GM12878 (cell line): ENCODE data around the gene CLEC2A. TPM values are rescaled to one million over a fixed set of nuclear protein-coding genes. Genes with fewer than 3 reads are reported as not detected.
"Not testable (repeated sequence)": the region's sequence is repeated elsewhere in the genome, so short reads cannot be mapped to it uniquely, and the experiment has no call there.

Experiments
- ATAC-seq: fragments of 200-7000 bp; cut with Tn5 transposase; 3 replicates; pipeline ENCODE4 v1.9.1; 2020; ENCODE audit warnings: mild to moderate bottlenecking, moderate library complexity
- BruUV-seq: library from RNA; stranded (reverse); fragments of 400-500 nt; replicated peaks from 2 replicates; lab custom pipeline; 2021; lab: Mats Ljungman, UMichigan
- CTCF ChIA-PET: fragments of 300-600 bp; sonication (Branson Sonifier 250); formaldehyde crosslinking; extraction: SDS; loops from one replicate; lab custom pipeline; 2021; ENCODE audit warnings: inconsistent platforms; lab: Yijun Ruan, JAX
- POLR2A ChIA-PET: fragments of 350-600 bp; formaldehyde crosslinking; extraction: SDS; loops from one replicate; lab custom pipeline; 2021; ENCODE audit warnings: inconsistent platforms; lab: Charles Lee
- RAD21 ChIA-PET: fragments of 300-600 bp; sonication (Branson Sonifier 250); formaldehyde crosslinking; loops from one replicate; lab custom pipeline; 2023; ENCODE audit warnings: antibody characterized with exemption; ENCODE audit not compliant: unreplicated experiment; lab: Charles Lee
- SMC1A ChIA-PET: fragments of 300-600 bp; sonication (Branson Sonifier 250); formaldehyde crosslinking; loops from one replicate; lab custom pipeline; 2023; ENCODE audit not compliant: unreplicated experiment, uncharacterized antibody; lab: Charles Lee
- DNase-seq: peaks from one replicate; pipeline ENCODE4 v3.0.0-alpha.2; 2011; ENCODE audit warnings: low read depth, low spot score
- FAIRE-seq: peaks from 3 replicates; lab custom pipeline; 2011; peaks lifted over from hg19 to GRCh38; lab: Jason Lieb, UNC
- H2AFZ ChIP-seq: 2 replicates; pipeline ENCODE4 v1.6.0; 2011; ENCODE audit warnings: low read depth, low read length, control low read depth; ENCODE audit not compliant: control insufficient read depth
- H3K27ac ChIP-seq: 2 replicates; pipeline ENCODE4 v1.5.1; 2011; ENCODE audit warnings: control low read depth; ENCODE audit not compliant: control insufficient read depth, insufficient read depth
- H3K27me3 ChIP-seq, 2 experiments: replicated peaks in 1 of 2; 2 replicates each; pipeline versions ENCODE4 v1.6.0 to v1.6.1; 2011; ENCODE audit warnings: low read length in 1 of 2; ENCODE audit not compliant: control insufficient read depth in 2 of 2, insufficient read depth in 2 of 2
- H3K36me3 ChIP-seq, 2 experiments: 2 replicates each; pipeline ENCODE4 v1.5.1; 2011; ENCODE audit warnings: low read length in 1 of 2; ENCODE audit not compliant: control insufficient read depth in 2 of 2, insufficient read depth in 2 of 2
- H3K4me1 ChIP-seq: 2 replicates; pipeline ENCODE4 v1.6.1; 2011; ENCODE audit warnings: mild to moderate bottlenecking, low read length, moderate library complexity, mixed read lengths; ENCODE audit not compliant: control insufficient read depth, insufficient read depth
- H3K4me2 ChIP-seq: 2 replicates; pipeline ENCODE4 v1.6.0; 2011; ENCODE audit warnings: control low read depth; ENCODE audit not compliant: control insufficient read depth, insufficient read depth
- H3K4me3 ChIP-seq: fragments of 200-600 bp; sonication (generic); 2 replicates; pipeline ENCODE4 v1.5.1; 2016
- H3K79me2 ChIP-seq: 2 replicates; pipeline ENCODE4 v1.6.0; 2011; ENCODE audit warnings: low read length; ENCODE audit not compliant: control insufficient read depth, insufficient read depth
- H3K9ac ChIP-seq: 2 replicates; pipeline ENCODE4 v1.8.0; 2011; ENCODE audit warnings: low read length, control low read depth, mixed read lengths; ENCODE audit not compliant: control insufficient read depth, insufficient read depth
- H3K9me3 ChIP-seq: replicated peaks from 3 replicates; pipeline ENCODE4 v1.5.1; 2011; ENCODE audit warnings: mild to moderate bottlenecking, low read length; ENCODE audit not compliant: control insufficient read depth, insufficient read depth
- H4K20me1 ChIP-seq: 2 replicates; pipeline ENCODE4 v1.6.0; 2011; ENCODE audit not compliant: control insufficient read depth, insufficient read depth
- BACH1 ChIP-seq: fragments of 450-650 bp; IDR thresholded peaks from 2 replicates; pipeline ENCODE4 v1.6.1; 2017; ENCODE audit warnings: mild to moderate bottlenecking, borderline replicate concordance
- FOXK2 ChIP-seq: fragments of 450-650 bp; IDR thresholded peaks from 2 replicates; pipeline ENCODE4 v1.6.1; 2017; ENCODE audit warnings: mild to moderate bottlenecking, moderate library complexity
- NFXL1 ChIP-seq: fragments of 450-650 bp; IDR thresholded peaks from 2 replicates; pipeline ENCODE4 v1.6.1; 2017; ENCODE audit warnings: antibody characterized with exemption, mild to moderate bottlenecking, borderline replicate concordance
- PML ChIP-seq: IDR thresholded peaks from 2 replicates; pipeline ENCODE4 v1.6.1; 2012; ENCODE audit warnings: low read length, inconsistent platforms
- POLR2AphosphoS5 ChIP-seq: IDR thresholded peaks from 2 replicates; pipeline ENCODE4 v1.6.1; 2011; ENCODE audit warnings: mild to moderate bottlenecking, low read length, inconsistent platforms
- SMC3 ChIP-seq: IDR thresholded peaks from 2 replicates; pipeline ENCODE4 v1.6.1; 2011; ENCODE audit warnings: low read length, improper control_type of control experiment, borderline replicate concordance
- STAT3 ChIP-seq: IDR thresholded peaks from 2 replicates; pipeline ENCODE4 v1.6.1; 2011; ENCODE audit warnings: low read depth, low read length, improper control_type of control experiment
- ZBTB11 ChIP-seq: fragments of 450-650 bp; formaldehyde crosslinking; IDR thresholded peaks from 2 replicates; pipeline ENCODE4 v1.5.0; 2022; ENCODE audit warnings: mild to moderate bottlenecking, missing genetic modification characterization
- ZBTB4 ChIP-seq: fragments of 450-650 bp; formaldehyde crosslinking; IDR thresholded peaks from 2 replicates; pipeline ENCODE4 v1.4.0; 2022; ENCODE audit warnings: mild to moderate bottlenecking, moderate library complexity
- WGBS: methylation state at CpG from one replicate; pipeline ENCODE4 v1.1.6; 2016; ENCODE audit warnings: low lambda C conversion rate; ENCODE audit not compliant: insufficient replicate concordance, insufficient coverage; ENCODE audit errors: missing lambda C conversion rate; 5-methylcytosine and 5-hydroxymethylcytosine counted together
- in situ Hi-C: fragments of 300-500 bp; cut with MboI; formaldehyde crosslinking; loops from 9 replicates; pipeline ENCODE4 v1.14.3; 2018; ENCODE audit warnings: mixed read lengths
- intact Hi-C: fragments of 100-400 bp; cut with micrococcal nuclease; formaldehyde crosslinking; loops from one replicate; pipeline ENCODE4 v1.14.2; 2022; ENCODE audit not compliant: unreplicated experiment
- polyA plus RNA-seq, 11 experiments: library from polyadenylated mRNA; depleted of rRNA in 4 of 11; unstranded in 6 of 11; stranded (reverse) in 5 of 11; fragments of >200 nt; fragmentation: Nextera tagmentation in 4 of 11; fragmentation: Illumina TruSeq in 1 of 11; extraction: Ambion mirVana in 4 of 11; extraction: Trizol in 1 of 11; gene quantifications; 1 replicate in 1 of 11; 2 replicates in 10 of 11; pipeline versions ENCODE4 v1.2.1 to v1.2.3, GENCODE V29; 2011 to 2016; ENCODE audit warnings: inconsistent platforms in 2 of 11, missing spikeins in 2 of 11, low read depth in 1 of 11
- total RNA-seq, 4 experiments: library from RNA; depleted of rRNA in 3 of 4; stranded (reverse); fragments of >200 nt in 3 of 4; fragmentation: Illumina TruSeq in 1 of 4; extraction: Trizol in 1 of 4; gene quantifications; 2 replicates each; pipeline versions ENCODE4 v1.2.1 to v1.2.3, GENCODE V29; 2013 to 2021

CLEC2A gene
- total and polyA plus RNA-seq, 10 of the 15 experiments (the other 5 are each of a cell fraction or from before 2014, with no cell fraction given), result not detected

GRCh38 chr12:9881246-9881645 is 50.9 kb downstream of the CLEC2A start, which contains the start of gene KLRF2 (continued):
- no peak for TF ChIP-seq ZBTB4 (CRISPR knock-in tag)

GRCh38 chr12:9880532-9881078 is 51.6 kb downstream of the CLEC2A start:
- DNase-seq, result no peak
- Histone ChIP-seq H3K4me3 (no peak overlapping the region), H3K9ac (no peak overlapping the region), H4K20me1 (no peaks in the 10 kb centered on the region), H3K9me3 (no peaks in the 10 kb centered on the region), H3K27me3 (no peaks in the 10 kb centered on the region), H2AFZ (no peak overlapping the region), H3K4me1 (no peaks in the 10 kb centered on the region), H3K4me2 (no peak overlapping the region), H3K36me3 (no peaks in the 10 kb centered on the region), H3K79me2 (no peaks in the 10 kb centered on the region), H3K27ac (no peak overlapping the region)
- WGBS, result 25% methylated on average over 4 of the region's 4 CpGs
- POLR2A ChIA-PET, result no interaction called here
- FAIRE-seq, result no peak
- in situ Hi-C loops, result no loop called here
- no peak for TF ChIP-seq PML
- no peak for TF ChIP-seq ZBTB11 (CRISPR knock-in tag)
- TF ChIP-seq FOXK2, result no peak
- no peak for TF ChIP-seq POLR2AphosphoS5
- TF ChIP-seq STAT3, result no peak
- no peak for TF ChIP-seq BACH1
- TF ChIP-seq NFXL1, result no peak
- no peak for TF ChIP-seq SMC3
- RAD21 ChIA-PET, result no interaction called here
- ATAC-seq, result no peak
- BruUV-seq, result no TSS peak
- SMC1A ChIA-PET, result no interaction called here
- CTCF ChIA-PET, result interaction anchor here (1.2 kb wide), 1 partner anchor 130 kb away, joined by 3 read pairs; no protein-coding TSS in a partner anchor
- intact Hi-C loops, result no loop called here

DNA sequence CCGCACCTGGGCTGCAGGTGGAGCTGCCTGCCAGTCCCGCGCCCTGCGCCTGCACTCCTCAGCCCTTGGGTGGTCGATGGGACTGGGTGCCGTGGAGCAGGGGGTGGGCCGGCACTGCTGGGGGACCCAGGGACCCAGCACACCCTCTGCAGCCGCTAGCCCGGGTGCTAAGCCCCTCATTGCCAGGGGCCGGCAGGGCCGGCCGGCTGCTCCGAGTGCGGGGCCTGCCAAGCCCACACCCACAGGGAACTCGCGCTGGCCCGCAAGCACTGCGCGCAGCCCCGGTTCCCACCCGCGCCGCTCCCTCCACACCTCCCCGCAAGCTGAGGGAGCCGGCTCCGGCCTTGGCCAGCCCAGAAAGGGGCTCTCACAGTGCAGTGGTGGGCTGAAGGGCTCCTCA is 56.0 kb downstream of the CLEC2A start:
- CTCF ChIA-PET, H3K27ac ChIP-seq, DNase-seq, H3K4me2 ChIP-seq, FAIRE-seq, H2AFZ ChIP-seq, BruUV-seq, SMC1A ChIA-PET, H4K20me1 ChIP-seq, H3K9me3 ChIP-seq, H3K36me3 ChIP-seq, H3K4me1 ChIP-seq, in situ Hi-C loops, H3K4me3 ChIP-seq, RAD21 ChIA-PET, ATAC-seq, H3K27me3 ChIP-seq, H3K79me2 ChIP-seq, intact Hi-C loops, H3K9ac ChIP-seq: not testable (repeated sequence)
- POLR2A ChIA-PET, result interaction anchor here (0.7 kb wide), 1 partner anchor 12 kb away, joined by 4 read pairs; no protein-coding TSS in a partner anchor
- 82% methylated on average over 15 of the region's 26 CpGs for WGBS
